Activated CD4-positive, alpha-beta memory T cell treated with anti-CD3 and anti-CD28 coated beads for 36 hours (primary cell): Measurements from ENCODE around the gene PPP1R12A. TPM values are rescaled to one million over a fixed set of nuclear protein-coding genes. Genes with fewer than 3 reads are reported as not detected.

ENCODE experiments used
- CTCF ChIA-PET: fragments of 350-600 bp; sonication (Branson Sonifier 250); formaldehyde crosslinking; loops from one replicate; lab custom pipeline; 2021; ENCODE audit warnings: antibody characterized with exemption, inconsistent platforms; lab: Charles Lee
- POLR2A ChIA-PET: fragments of 350-600 bp; sonication (Branson Sonifier 250); formaldehyde crosslinking; loops from one replicate; lab custom pipeline; 2021; ENCODE audit warnings: antibody characterized with exemption; lab: Charles Lee
- DNase-seq: peaks from one replicate; pipeline ENCODE4 v3.0.0-alpha.2; 2020
- H3K27ac Mint-ChIP-seq: one replicate; pipeline ENCODE4 v1.8.0; 2021; ENCODE audit warnings: mixed read lengths
- H3K27me3 Mint-ChIP-seq: one replicate; pipeline ENCODE4 v1.8.0; 2021; ENCODE audit warnings: mixed read lengths
- H3K36me3 Mint-ChIP-seq: one replicate; pipeline ENCODE4 v1.8.0; 2021; ENCODE audit warnings: mixed read lengths
- H3K4me1 Mint-ChIP-seq: one replicate; pipeline ENCODE4 v1.8.0; 2021; ENCODE audit warnings: low read depth, mixed read lengths
- H3K4me3 Mint-ChIP-seq: one replicate; pipeline ENCODE4 v1.8.0; 2021; ENCODE audit warnings: mild to moderate bottlenecking, mixed read lengths
- H3K9me3 Mint-ChIP-seq: one replicate; pipeline ENCODE4 v1.8.0; 2021; ENCODE audit warnings: mixed read lengths
- intact Hi-C: fragments of 100-400 bp; cut with micrococcal nuclease; formaldehyde crosslinking; loops from one replicate; pipeline ENCODE4 v1.15.1; 2023
- total RNA-seq, 2 experiments: library from RNA; stranded (reverse); gene quantifications; one replicate each; pipeline ENCODE4 v1.2.3, GENCODE V29; 2021

PPP1R12A gene
- total RNA-seq, 2 experiments from 2014 or later: 74.5 to 75.7 TPM

DNA sequence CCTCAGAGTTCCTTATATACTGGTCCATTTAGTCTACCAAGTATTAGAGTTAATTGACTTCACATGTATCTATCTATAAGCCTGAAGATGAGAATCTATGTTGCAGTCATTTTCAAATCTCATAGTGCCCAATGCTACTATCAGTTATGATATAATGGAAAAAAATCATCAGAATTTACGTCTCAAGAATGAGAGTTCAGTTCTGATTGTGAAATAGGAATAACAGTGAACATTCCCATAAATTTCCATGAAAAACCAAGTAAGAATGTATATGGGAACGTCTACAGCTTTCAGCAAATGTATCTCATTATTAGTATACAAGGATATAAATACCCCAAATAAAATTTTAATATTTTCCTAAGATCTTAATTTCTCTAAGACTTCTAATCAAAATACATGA is 77.2 kb downstream of the PPP1R12A start:
- intact Hi-C loops: no loop called here
- peaks cover 16% of the 10 kb centered on the region for H3K4me1 Mint-ChIP-seq
- POLR2A ChIA-PET: no interaction called here
- peaks cover 16% of the 10 kb centered on the region for H3K9me3 Mint-ChIP-seq
- H3K27me3 Mint-ChIP-seq: no peaks in the 10 kb centered on the region
- H3K27ac Mint-ChIP-seq: no peak overlapping the region
- DNase-seq: no peak
- no peak overlapping the region for H3K4me3 Mint-ChIP-seq
- CTCF ChIA-PET: no interaction called here
- peaks cover 38% of the 10 kb centered on the region for H3K36me3 Mint-ChIP-seq

- ChIA-PET POLR2A (no interaction called here), CTCF (no interaction called here)
- Mint-ChIP-seq H3K4me1 (peaks cover 32% of the 10 kb centered on the region), H3K27ac (no peak overlapping the region), H3K36me3 (peaks cover 24% of the 10 kb centered on the region), H3K4me3 (no peak overlapping the region), H3K27me3 (no peaks in the 10 kb centered on the region), H3K9me3 (peaks cover 25% of the 10 kb centered on the region)
- no peak for DNase-seq
- intact Hi-C loops: no loop called here
These were observed 84.1 kb downstream of the PPP1R12A start for GRCh38 chr12:79850610-79851299.

DNA sequence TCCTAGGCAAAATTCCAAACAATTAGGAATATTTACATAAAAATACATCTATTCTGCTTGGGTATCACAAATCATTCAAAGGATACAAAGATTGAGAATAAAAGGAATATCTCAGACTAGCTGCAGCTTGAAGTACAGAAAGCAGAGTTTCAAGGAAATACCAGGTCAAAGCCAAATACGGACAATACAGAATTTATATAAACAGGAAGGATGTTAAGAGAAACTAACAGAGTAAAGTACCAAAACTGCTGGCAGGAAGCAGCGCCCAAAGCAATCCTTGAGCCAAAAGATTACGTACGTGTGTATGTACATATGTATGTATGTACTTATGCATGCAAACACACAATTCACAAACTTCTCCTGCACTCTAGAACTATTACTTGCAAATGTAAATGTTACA is 86.6 kb downstream of the PPP1R12A start:
- H3K27ac Mint-ChIP-seq: no peak overlapping the region
- H3K36me3 Mint-ChIP-seq: peaks cover 33% of the 10 kb centered on the region
- H3K9me3 Mint-ChIP-seq: peaks cover 22% of the 10 kb centered on the region
- intact Hi-C loops: no loop called here
- DNase-seq: no peak
- ChIA-PET CTCF (no interaction called here), POLR2A (no interaction called here)
- peaks cover 39% of the 10 kb centered on the region for H3K4me1 Mint-ChIP-seq
- H3K27me3 Mint-ChIP-seq: no peaks in the 10 kb centered on the region
- no peak overlapping the region for H3K4me3 Mint-ChIP-seq

DNA sequence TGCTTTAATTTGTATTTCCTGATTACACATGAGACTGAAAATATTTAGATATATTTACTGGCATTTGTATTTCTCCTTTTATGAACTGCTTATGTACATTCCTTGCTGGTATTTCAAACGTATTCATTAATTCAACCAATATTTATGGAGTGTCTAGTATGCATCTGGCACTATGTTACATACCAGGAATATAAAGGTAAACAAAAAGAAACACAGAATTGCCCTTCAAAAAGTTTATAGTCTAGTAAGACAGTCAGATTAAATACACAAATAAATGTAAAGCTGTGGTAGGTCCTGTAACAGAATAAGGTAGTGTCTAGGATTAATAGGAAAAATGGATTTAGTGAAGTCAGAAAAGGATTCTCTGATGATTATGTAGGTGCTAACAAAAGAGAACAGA is 87.5 kb downstream of the PPP1R12A start:
- Mint-ChIP-seq H3K9me3 (peaks cover 14% of the 10 kb centered on the region), H3K4me1 (peaks cover 46% of the 10 kb centered on the region), H3K36me3 (peaks cover 37% of the 10 kb centered on the region), H3K27me3 (no peaks in the 10 kb centered on the region), H3K27ac (no peak overlapping the region), H3K4me3 (no peak overlapping the region)
- POLR2A ChIA-PET: no interaction called here
- CTCF ChIA-PET: no interaction called here
- DNase-seq: no peak
- intact Hi-C loops: no loop called here

DNA sequence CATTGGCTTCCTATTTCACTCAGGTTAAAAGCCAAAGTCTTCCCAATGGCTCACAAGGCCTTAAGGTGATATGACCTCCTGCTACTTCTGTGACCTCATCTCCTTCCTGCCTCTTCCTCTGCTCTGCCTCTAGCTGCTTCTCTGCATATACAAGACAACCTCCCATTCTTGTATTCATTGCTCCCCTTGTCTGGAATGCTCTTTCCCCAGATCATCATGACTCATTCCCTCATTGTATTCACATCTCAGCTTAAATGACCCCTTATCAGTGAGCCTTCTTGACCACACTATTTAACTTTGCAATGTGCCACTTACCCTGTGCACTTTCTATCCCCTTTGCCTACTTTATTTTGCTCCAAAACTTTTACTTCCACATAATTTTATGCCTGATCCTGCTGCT is 90.2 kb downstream of the PPP1R12A start:
- Mint-ChIP-seq H3K9me3 (peaks cover 10% of the 10 kb centered on the region), H3K4me3 (no peak overlapping the region), H3K4me1 (peaks cover 44% of the 10 kb centered on the region), H3K27me3 (no peaks in the 10 kb centered on the region), H3K36me3 (peaks cover 48% of the 10 kb centered on the region), H3K27ac (no peak overlapping the region)
- POLR2A ChIA-PET: no interaction called here
- intact Hi-C loops: no loop called here
- CTCF ChIA-PET: no interaction called here
- no peak for DNase-seq

GRCh38 chr12:79843978-79844377 is 90.9 kb downstream of the PPP1R12A start:
- DNase-seq: no peak
- Mint-ChIP-seq H3K36me3 (peaks cover 55% of the 10 kb centered on the region), H3K27me3 (no peaks in the 10 kb centered on the region), H3K4me1 (peaks cover 42% of the 10 kb centered on the region), H3K4me3 (no peak overlapping the region), H3K27ac (no peak overlapping the region), H3K9me3 (peaks cover 17% of the 10 kb centered on the region)
- intact Hi-C loops: no loop called here
- ChIA-PET POLR2A (no interaction called here), CTCF (no interaction called here)

DNA sequence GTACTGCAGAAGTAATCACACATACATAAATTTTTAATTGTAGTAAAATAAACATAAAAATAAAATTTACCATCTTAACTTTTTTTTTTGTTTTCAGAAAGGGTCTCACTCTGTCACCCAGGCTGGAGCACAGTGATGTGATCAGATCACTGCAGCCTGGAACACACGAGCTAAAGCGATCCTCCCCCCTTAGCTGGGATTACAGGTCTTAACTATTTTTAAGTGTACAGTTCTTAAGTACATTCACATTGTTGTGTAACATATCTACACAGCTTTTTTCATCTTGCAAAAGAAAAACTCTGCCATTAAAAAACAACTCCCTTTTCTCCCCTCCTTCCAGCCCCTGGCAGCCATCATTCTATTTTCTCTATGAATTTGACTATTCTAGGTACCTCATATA is 92.3 kb downstream of the PPP1R12A start:
- Mint-ChIP-seq H3K36me3 (peaks cover 66% of the 10 kb centered on the region), H3K27ac (peak overlapping the region; percentile 5), H3K4me3 (no peak overlapping the region), H3K9me3 (peaks cover 27% of the 10 kb centered on the region), H3K4me1 (peaks cover 40% of the 10 kb centered on the region), H3K27me3 (no peaks in the 10 kb centered on the region)
- intact Hi-C loops: no loop called here
- CTCF ChIA-PET: no interaction called here
- no peak for DNase-seq
- POLR2A ChIA-PET: interaction anchor here (0.6 to 0.7 kb wide), 2 partner anchors 9 to 1944 kb away, joined by 3 read pairs; no protein-coding TSS in a partner anchor

DNA sequence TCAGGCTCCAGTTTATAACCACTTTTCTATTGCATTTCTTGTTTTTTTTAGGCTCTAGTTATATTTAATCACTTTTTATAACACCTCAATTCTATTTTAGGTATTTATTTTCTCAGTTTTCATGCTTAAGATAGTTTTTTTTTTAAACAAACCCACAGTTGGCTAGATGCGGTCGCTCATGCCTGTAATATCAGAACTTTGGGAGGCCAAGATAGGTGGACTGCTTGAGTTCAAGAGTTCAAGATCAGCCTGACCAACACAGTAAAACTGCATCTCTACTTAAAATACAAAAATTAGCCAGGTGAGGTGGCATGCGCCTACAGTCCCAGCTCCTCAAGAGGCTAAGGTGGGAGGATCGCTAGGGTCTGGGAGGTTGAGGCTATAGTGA is 93.0 kb downstream of the PPP1R12A start:
- no peak overlapping the region for H3K27ac Mint-ChIP-seq
- no peaks in the 10 kb centered on the region for H3K27me3 Mint-ChIP-seq
- CTCF ChIA-PET: interaction anchor here (0.6 kb wide), 1 partner anchor 10 kb away, joined by 3 read pairs; no protein-coding TSS in a partner anchor
- peaks cover 38% of the 10 kb centered on the region for H3K4me1 Mint-ChIP-seq
- peaks cover 65% of the 10 kb centered on the region for H3K36me3 Mint-ChIP-seq
- H3K9me3 Mint-ChIP-seq: peaks cover 30% of the 10 kb centered on the region
- H3K4me3 Mint-ChIP-seq: no peak overlapping the region
- no peak for DNase-seq
- POLR2A ChIA-PET: no interaction called here
- intact Hi-C loops: no loop called here

DNA sequence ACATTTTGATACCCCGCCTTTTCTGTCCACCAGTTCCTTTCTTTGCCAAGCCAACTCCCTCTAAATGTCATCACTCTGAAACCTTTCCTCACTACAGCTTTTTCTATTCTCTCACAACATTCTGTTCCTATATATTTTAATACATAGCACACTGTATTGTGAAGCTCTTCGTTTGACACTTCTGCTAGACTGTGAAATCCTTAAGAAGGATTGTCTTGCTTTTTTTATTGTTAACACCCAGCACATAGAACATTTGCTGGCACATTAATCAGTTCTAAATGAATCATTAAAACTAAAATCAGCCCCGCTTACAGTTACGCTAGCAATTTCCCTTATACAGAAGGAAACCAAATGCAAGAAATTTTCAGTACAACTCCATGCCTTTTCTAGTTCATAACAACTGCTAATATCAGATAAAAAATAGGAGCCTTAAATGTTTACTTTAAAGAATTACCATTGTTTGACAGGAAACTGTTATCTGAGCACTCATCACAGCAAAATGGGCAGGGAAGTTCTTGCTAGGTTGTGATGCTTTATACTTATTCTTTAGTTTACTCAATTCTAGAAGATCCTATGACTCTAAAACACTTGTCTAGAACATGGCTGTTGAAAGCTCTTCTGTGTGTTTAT is 93.5 kb downstream of the PPP1R12A start:
- DNase-seq: no peak
- Mint-ChIP-seq H3K36me3 (peaks cover 65% of the 10 kb centered on the region), H3K4me3 (no peak overlapping the region), H3K9me3 (peaks cover 30% of the 10 kb centered on the region), H3K27me3 (no peaks in the 10 kb centered on the region), H3K27ac (no peak overlapping the region), H3K4me1 (peaks cover 38% of the 10 kb centered on the region)
- ChIA-PET POLR2A (no interaction called here), CTCF (interaction anchor here (0.6 kb wide), 1 partner anchor 10 kb away, joined by 3 read pairs; no protein-coding TSS in a partner anchor)
- intact Hi-C loops: no loop called here

- H3K27me3 Mint-ChIP-seq: no peaks in the 10 kb centered on the region
- H3K4me1 Mint-ChIP-seq: peaks cover 44% of the 10 kb centered on the region
- no peak for DNase-seq
- intact Hi-C loops: no loop called here
- H3K4me3 Mint-ChIP-seq: no peak overlapping the region
- H3K27ac Mint-ChIP-seq: no peak overlapping the region
- H3K36me3 Mint-ChIP-seq: peaks cover 55% of the 10 kb centered on the region
- H3K9me3 Mint-ChIP-seq: peaks cover 30% of the 10 kb centered on the region
- ChIA-PET POLR2A (no interaction called here), CTCF (no interaction called here)
These were observed 96.5 kb downstream of the PPP1R12A start for GRCh38 chr12:79838359-79838758.

GRCh38 chr12:79837575-79837974 is 97.3 kb downstream of the PPP1R12A start:
- no peak for DNase-seq
- Mint-ChIP-seq H3K27ac (no peak overlapping the region), H3K4me3 (no peak overlapping the region), H3K9me3 (peaks cover 30% of the 10 kb centered on the region), H3K4me1 (peaks cover 42% of the 10 kb centered on the region), H3K27me3 (no peaks in the 10 kb centered on the region), H3K36me3 (peaks cover 49% of the 10 kb centered on the region)
- ChIA-PET CTCF (no interaction called here), POLR2A (no interaction called here)
- intact Hi-C loops: no loop called here

- Mint-ChIP-seq H3K27ac (no peak overlapping the region), H3K36me3 (peaks cover 45% of the 10 kb centered on the region), H3K4me3 (no peak overlapping the region), H3K4me1 (peaks cover 50% of the 10 kb centered on the region), H3K9me3 (peaks cover 26% of the 10 kb centered on the region), H3K27me3 (no peaks in the 10 kb centered on the region)
- ChIA-PET POLR2A (no interaction called here), CTCF (no interaction called here)
- intact Hi-C loops: no loop called here
- no peak for DNase-seq
These were observed 99.5 kb downstream of the PPP1R12A start for GRCh38 chr12:79835377-79835843.
